Measurements from ENCODE around the gene KAT6B. TPM values are rescaled to one million over a fixed set of nuclear protein-coding genes. Genes with fewer than 3 reads are reported as not detected.
A peak's percentile ranks its signal among the peaks of the same experiment; 100 is the strongest.
"Not testable (repeated sequence)": the region's sequence is repeated elsewhere in the genome, so short reads cannot be mapped to it uniquely, and the experiment has no call there.

The KAT6B gene
- 47.5 TPM for total RNA-seq
- long read RNA-seq, partial matches to known transcripts, result 9 of 25 reads
- long read RNA-seq, other reads (novel, unspliced or antisense), result 14 of 25 reads

DNA sequence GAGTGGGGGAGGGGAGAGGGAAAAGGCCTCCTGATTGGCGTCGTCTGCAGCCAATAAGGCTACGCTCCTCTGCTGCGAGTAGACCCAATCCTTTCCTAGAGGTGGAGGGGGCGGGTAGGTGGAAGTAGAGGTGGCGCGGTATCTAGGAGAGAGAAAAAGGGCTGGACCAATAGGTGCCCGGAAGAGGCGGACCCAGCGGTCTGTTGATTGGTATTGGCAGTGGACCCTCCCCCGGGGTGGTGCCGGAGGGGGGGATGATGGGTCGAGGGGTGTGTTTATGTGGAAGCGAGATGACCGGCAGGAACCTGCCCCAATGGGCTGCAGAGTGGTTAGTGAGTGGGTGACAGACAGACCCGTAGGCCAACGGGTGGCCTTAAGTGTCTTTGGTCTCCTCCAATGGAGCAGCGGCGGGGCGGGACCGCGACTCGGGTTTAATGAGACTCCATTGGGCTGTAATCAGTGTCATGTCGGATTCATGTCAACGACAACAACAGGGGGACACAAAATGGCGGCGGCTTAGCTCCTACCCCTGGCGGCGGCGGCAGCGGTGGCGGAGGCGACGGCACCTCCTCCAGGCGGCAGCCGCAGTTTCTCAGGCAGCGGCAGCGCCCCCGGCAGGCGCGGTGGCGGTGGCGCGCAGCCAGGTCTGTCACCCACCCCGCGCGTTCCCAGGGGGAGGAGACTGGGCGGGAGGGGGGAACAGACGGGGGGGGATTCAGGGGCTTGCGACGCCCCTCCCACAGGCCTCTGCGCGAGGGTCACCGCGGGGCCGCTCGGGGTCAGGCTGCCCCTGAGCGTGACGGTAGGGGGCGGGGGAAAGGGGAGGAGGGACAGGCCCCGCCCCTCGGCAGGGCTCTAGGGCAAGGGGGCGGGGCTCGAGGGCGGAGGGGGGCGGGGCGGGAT, at the start of gene KAT6B:
TSS of gene KAT6B (plus strand) at position 459 of the 903 bp plus-strand sequence. CDS start 16,258 bp downstream, outside the sequence.
- DNase-seq (ENCODE audit: low spot score), result peak; percentile 100
- intact Hi-C loops (cut with DNase I), result loop anchor here (5.0 to 10.0 kb wide), 3 partner anchors 191 to 408 kb away; partner anchors contain the start of gene COMTD1

DNA sequence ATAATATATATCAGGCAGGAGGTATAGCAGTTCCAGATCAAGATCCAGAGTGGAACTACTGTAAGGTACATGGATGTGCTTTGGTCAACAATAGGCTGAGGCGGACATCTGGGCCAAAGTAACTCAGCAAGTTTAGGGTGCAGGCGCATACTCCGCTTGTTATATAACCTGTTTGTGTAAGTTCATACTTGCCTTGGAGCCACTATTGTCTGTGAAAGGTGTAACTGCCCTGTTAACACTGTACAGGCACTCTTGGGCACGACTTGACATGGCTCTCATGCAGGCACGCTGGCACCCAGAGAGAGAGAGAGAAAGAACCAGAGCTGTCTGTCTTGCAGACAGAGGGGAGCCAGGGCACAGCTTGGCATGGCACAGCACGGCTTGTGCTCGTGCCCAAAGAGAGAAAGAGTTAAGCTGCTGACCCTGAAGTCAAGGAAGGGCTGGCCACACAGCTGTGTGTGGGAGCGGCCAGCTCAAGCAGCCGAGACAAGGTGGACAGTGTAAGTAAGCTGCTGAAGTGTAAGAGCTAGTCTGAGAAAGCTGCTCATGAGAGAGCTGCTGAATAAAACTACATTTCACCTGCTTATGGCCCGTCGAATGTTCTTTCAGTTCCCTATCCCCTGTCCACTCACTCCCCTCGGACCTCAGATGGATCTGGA, 47.8 kb upstream of the KAT6B start:
- no peak for DNase-seq (ENCODE audit: low spot score)
- intact Hi-C loops (cut with DNase I), result no loop called here

DNA sequence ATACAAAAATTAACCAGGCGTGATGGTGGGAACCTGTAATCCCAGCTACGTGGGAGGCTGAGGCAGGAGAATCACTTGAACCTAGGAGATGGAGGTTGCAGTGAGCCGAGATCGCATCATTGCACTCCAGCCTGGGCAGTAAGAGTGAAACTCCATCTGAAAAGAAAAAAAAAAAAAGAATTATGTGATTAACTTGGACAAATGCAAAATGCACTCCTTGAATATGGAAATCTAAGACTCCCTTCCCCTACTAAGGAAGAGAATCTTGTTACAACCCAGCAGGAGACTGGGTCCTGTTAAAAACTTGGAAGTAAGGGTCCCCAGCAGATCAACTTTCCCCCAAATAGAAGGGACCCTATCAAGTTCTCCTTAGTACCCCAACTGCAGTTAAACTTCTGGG, 44.5 kb upstream of the KAT6B start:
- DNase-seq (ENCODE audit: low spot score); intact Hi-C loops (cut with DNase I): not testable (repeated sequence)

GRCh38 chr10:74784462-74784861, 41.9 kb upstream of the KAT6B start:
- no peak for DNase-seq (ENCODE audit: low spot score)
- intact Hi-C loops (cut with DNase I), result no loop called here

- no peak for DNase-seq (ENCODE audit: low spot score)
- intact Hi-C loops (cut with DNase I), result no loop called here
Measured at GRCh38 chr10:74786126-74786525, 40.3 kb upstream of the KAT6B start.

DNA sequence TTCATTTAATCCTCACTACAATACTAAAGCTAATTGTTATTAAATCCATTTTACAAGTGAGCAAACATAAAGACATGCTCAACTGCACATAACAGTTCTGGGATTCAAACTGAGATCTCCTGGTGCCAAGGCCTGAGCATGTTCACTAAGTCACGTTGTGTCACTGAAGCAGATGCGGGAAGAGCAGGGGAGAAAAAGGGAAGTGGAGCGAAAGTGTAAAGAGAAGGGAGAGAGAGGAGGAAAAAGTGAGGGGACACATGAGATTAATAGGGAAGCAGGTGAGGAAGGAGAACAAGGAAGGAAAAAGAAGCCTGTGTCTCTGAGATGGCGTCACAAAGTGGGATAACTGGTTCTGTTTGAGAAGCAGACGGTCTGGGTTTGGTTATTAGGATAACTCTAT, 38.9 kb upstream of the KAT6B start:
- no peak for DNase-seq (ENCODE audit: low spot score)
- intact Hi-C loops (cut with DNase I), result no loop called here

DNA sequence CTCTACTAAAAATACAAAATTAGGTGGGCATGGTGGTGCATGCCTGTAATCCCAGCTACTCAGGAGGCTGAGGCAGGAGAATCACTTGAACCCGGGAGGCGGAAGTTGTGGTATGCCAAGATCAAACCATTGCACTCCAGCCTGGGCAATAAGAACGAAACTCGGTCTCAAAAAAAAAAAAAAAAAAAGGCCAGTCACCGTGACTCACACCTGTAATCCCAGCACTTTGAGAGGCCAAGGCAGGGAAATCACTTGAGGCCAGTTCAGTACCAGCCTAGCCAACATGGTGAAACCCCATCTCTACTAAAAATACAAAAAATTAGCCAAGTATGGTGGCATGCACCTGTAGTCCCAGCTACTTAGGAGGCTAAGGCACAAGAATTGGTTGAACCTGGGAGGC, 34.4 kb upstream of the KAT6B start:
- intact Hi-C loops (cut with DNase I); DNase-seq (ENCODE audit: low spot score): not testable (repeated sequence)

DNA sequence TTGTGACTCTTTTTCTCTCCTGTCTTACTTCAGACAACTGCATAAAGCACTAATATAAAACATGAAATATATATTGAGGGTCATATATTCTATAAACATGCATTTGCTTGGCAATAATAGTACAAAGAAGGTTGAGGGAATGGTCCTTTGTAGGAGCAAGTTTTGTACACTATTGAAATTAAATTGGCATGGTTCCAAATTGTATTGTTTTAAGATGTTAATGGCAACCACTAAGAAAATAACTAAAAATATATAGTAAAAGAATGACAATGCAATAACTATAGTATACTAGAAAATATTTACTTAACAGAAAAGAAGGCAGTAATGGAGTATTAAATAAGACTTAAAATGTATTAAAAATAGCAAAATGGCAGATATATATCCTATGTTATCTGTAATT, 33.7 kb upstream of the KAT6B start:
- no peak for DNase-seq (ENCODE audit: low spot score)

GRCh38 chr10:74793240-74793639, 33.2 kb upstream of the KAT6B start:
- DNase-seq (ENCODE audit: low spot score); intact Hi-C loops (cut with DNase I): not testable (repeated sequence)

More for the DNA sequence above, 33.7 kb upstream of the KAT6B start:
- intact Hi-C loops (cut with DNase I), result no loop called here

DNA sequence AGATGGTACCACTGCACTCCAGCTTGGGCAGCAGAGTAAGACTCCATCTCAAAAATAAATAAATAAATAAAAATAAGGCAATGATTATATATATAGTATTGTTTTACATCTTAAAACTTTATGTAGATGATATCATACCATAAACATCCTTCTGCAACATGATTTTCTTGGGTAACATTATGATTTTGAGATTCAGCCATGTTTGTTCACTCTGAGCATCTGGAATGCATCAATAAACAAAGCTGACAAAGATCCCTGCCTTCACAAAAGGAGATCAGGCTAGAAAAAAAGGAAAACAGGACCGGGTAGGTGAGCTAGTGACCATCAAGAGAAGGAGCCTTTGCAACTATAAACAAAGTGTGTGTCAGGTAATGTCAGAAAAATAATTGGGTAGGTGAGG, 31.9 kb upstream of the KAT6B start:
- DNase-seq (ENCODE audit: low spot score), result no peak
- intact Hi-C loops (cut with DNase I), result no loop called here

- DNase-seq (ENCODE audit: low spot score), result no peak
- intact Hi-C loops (cut with DNase I), result no loop called here
Measured at GRCh38 chr10:74797550-74797949, 28.9 kb upstream of the KAT6B start.

DNA sequence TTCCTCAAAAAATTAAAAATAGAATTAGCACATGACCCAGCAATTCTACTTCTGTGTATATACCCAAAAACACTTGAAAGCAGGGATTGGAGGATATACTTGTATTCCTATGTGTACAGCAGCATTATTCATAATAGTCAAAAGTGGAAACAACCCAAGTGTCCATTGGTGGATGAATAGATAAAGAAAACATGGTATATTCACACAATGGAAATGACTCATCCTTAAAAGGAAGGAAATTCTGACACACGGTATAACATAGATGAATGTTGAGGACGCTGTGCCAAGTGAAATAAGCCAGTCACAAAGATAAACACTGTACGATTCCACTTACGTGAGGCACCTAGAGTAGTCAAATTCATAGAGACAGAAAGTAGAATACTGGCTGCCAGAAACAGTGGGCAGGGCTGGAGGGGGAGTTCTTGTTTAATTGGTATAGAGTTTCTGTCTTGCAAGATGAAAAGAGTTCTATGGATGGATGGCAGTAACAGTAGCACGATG, 26.6 kb upstream of the KAT6B start:
- intact Hi-C loops (cut with DNase I), result no loop called here
- no peak for DNase-seq (ENCODE audit: low spot score)

DNA sequence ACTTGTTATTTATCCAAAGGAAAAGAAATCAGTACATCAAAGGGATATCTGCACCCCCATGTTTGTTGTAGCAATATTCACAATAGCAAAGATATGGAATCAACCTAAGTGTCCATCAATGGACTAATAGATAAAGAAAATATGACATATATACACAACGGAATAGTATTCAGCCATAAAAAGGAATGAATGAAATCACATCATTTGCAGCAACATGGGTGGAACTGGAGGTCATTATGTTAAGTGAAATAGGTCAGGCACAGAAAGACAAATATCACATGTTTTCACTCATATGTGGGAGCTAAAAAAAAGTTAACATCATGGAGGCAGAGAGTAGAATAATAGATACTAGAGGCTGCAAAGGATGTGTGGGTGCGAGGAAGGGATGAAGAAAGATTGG, 25.0 kb upstream of the KAT6B start:
- intact Hi-C loops (cut with DNase I), result no loop called here
- no peak for DNase-seq (ENCODE audit: low spot score)

- intact Hi-C loops (cut with DNase I), result no loop called here
Measured at GRCh38 chr10:74808501-74808900, 17.9 kb upstream of the KAT6B start.

DNA sequence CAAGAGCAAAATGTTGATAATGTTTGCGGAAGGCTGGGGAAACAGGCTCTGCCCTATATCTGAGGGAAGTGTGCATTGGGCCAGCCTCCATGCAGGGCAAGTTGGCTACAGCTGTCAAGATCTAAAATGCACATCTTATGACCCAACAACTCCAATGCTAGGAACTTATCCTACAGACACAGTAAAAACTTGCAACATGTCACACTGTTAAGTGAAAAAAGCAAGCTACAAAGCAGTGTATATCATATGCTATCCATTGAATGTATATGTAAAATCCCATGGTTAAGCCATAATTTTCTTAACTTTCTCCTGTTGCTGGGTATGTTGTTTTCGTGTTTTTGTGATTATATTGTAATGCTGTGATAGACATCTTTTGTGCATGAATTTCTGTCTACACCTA, 16.3 kb upstream of the KAT6B start:
- intact Hi-C loops (cut with DNase I), result no loop called here
- no peak for DNase-seq (ENCODE audit: low spot score)

More at GRCh38 chr10:74808501-74808900, 17.9 kb upstream of the KAT6B start:
- DNase-seq (ENCODE audit: low spot score), result no peak

DNA sequence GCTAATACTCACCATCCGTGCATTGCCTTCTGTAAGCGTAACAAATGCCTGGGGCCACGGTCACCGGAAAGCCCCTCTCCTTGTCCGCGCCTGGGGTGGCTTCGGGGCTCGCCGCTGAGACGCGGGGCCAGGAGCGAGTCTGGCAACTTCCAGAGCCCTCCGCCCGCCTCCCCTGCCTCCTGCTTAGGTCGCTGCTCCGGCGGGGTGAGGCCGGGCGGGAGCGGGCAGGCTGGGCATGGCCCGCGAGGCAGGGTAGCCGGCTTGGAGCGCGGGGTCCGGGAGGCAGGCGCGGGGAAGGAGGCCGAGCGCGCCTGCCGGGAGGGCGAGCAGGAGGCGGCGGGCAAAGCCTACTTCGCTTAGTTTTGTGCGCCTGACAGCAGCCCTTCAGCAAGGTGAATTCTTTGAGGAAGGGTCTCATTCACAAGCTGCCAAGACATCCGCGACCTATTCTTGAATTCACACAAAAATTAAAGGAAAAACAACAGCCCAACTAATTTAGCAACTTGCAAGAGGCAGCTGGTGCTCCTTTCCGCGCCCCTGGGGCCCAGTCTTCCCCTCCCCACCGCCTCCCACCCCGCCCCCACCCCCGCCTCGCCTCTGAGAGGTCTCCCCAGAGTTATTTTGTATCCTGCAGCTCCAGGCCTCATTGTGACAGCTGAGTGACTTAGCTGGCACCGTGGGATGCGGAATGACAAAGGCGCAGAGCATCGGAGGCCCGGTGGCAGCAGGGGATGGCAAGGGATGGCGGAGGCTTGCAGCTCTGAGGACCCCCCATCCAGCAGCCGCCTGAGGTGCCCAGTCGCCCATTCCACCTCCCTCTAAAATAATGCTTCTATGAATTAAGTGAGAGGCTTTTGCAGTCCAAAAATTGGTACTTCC, 12.8 kb upstream of the KAT6B start:
- no peak for DNase-seq (ENCODE audit: low spot score)

DNA sequence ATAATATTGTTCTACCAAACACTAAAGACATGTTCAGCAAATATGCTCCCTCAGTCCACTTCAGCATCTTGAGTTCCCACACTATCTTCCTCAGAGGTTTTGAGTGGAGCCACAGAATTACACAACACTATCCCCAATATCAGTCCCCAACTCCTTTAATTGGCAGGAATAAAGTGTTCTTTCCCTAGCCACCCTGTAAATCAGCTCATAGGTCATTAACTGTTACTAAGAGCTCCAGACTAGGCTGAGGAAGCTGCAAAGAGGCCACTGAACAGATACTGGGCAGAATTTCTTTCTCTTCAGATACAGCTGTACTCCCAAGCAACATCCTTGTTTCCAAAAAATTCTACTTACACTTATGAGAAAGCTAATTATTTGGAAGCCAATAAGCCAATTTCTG, 11.6 kb upstream of the KAT6B start:
- no peak for DNase-seq (ENCODE audit: low spot score)
- intact Hi-C loops (cut with DNase I), result no loop called here

More for the DNA sequence above, 12.8 kb upstream of the KAT6B start:
- intact Hi-C loops (cut with DNase I), result no loop called here

- DNase-seq (ENCODE audit: low spot score), result no peak
- intact Hi-C loops (cut with DNase I), result no loop called here
Measured at GRCh38 chr10:74816824-74817498, 9.4 kb upstream of the KAT6B start.

- no peak for DNase-seq (ENCODE audit: low spot score)
- intact Hi-C loops (cut with DNase I), result loop anchor here (10.0 kb wide), 1 partner anchor 413 kb away; the partner anchor contains the start of gene COMTD1
Measured at GRCh38 chr10:74821501-74821900, 4.9 kb upstream of the KAT6B start.
